ENCODE results near the gene ULK2. TPM values are rescaled to one million over a fixed set of nuclear protein-coding genes. Genes with fewer than 3 reads are reported as not detected.

ULK2 gene
- total RNA-seq, 6 donors from 2014 or later: 16.2 to 43.0 (median 26.2) TPM

DNA sequence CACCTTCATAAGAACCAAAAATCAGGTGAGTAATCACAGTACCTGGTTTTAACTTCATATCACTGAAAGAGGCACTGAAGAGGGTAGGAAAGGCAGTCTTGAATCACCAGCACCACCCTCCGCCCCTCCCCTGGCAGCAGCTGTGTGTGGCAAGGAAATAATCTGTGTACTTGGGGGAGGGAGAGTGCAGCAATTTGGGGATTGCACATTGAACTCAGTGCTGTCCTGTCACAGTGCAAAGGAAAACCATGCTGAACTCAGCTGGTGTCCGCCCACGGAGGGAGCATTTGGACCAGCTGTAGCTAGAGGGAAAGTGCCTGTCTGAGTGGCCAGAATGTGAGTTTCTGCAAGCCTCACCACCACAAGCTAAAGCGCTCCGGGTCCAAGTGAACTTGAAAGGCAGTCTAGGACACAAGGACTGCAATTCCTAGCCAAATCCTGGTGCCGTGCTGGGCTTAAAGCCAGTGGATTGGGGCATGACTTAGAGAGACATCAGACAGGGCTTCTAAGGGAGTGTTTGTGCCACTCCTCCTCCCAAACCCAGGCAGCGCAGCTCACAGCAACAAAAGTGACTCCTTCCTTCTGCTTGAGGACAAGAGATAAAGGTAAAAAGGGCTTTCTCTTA, 79.9 kb downstream of the ULK2 start:
- Histone ChIP-seq H3K4me1 (no peaks in the 10 kb centered on the region), H3K27me3 (no peaks in the 10 kb centered on the region), H3K36me3 (peaks cover 0 to 75% (median 20%) of the 10 kb centered on the region in 4 donors), H3K9me3 (no peaks in the 10 kb centered on the region), H3K4me3 (no peak overlapping the region), H3K27ac (no peak overlapping the region)
- WGBS, 2 donors: 92 to 94% methylated on average over 5 to 7 of the region's 7 CpGs
- DNase-seq (no peak), ATAC-seq (ENCODE audit: low FRiP score in 2 of 2) (no peak)
- TF ChIP-seq POLR2AphosphoS5 (IDR thresholded peaks at IDR 0.05): no peak
- TF ChIP-seq POLR2A (IDR thresholded peaks at IDR 0.05): no peak
- TF ChIP-seq CTCF (IDR thresholded peaks at IDR 0.05): no peak
- TF ChIP-seq EP300 (IDR thresholded peaks at IDR 0.05): no peak

GRCh38 chr17:19785854-19786253, 81.9 kb downstream of the ULK2 start:
- Histone ChIP-seq H3K36me3 (peaks cover 0 to 87% (median 20%) of the 10 kb centered on the region in 4 donors), H3K9me3 (no peaks in the 10 kb centered on the region), H3K27ac (no peak overlapping the region), H3K4me1 (no peaks in the 10 kb centered on the region), H3K4me3 (no peak overlapping the region), H3K27me3 (no peaks in the 10 kb centered on the region)
- ATAC-seq (ENCODE audit: low FRiP score in 2 of 2): no peak
- DNase-seq: no peak
- 68 to 78% methylated on average over 4 of the region's 4 CpGs for WGBS, 2 donors
- TF ChIP-seq EP300 (IDR thresholded peaks at IDR 0.05) (no peak), CTCF (IDR thresholded peaks at IDR 0.05) (no peak), POLR2AphosphoS5 (IDR thresholded peaks at IDR 0.05) (no peak), POLR2A (IDR thresholded peaks at IDR 0.05) (no peak)

DNA sequence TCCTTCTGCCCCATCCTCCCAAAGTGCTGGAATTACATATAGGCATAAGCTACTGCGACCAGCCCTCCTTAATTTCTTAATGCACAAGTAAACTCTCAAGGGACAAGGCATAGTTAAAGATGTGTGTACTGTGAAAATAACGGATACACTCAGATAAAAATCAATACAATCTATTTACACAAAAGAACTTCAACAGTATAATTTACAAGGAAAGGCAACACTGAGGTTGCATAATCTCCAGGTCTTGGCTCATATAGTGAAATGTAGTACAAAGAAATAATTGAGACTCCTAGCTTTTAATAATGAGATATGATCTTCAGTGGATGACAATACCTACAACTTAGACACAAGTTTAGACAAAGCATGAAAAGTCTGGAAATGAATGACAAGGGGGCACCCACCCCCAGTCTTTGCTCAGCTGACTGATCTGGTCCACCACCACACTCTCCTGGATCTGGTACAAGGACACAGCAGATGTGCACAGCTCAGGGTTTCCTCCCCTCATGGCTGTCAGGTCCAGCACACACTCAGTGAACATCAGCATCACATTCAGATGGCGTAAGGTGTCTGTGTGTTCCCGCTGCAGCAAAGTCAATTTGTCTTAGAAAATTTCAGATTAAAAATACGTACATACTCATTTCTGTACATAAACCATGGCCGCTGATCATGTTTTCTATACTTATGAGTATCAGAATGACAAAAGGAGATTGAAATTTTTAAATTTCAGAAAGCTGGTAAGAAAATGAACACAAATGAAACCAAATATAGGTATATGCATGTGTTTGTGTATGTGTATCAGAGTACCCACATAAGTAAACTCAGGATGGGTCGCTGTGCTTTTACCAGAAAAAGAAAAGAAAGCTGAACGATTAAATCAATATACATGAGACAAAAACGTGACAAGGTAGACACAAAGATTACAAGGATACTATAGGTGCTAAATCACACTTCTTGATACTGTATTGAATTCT, 86.0 kb downstream of the ULK2 start:
- H3K4me3 ChIP-seq: no peak overlapping the region
- no peaks in the 10 kb centered on the region for H3K9me3 ChIP-seq
- 84 to 89% methylated on average over 9 of the region's 9 CpGs for WGBS, 2 donors
- peaks cover 0 to 84% (median 20%) of the 10 kb centered on the region in 4 donors for H3K36me3 ChIP-seq
- TF ChIP-seq EP300 (IDR thresholded peaks at IDR 0.05): no peak
- TF ChIP-seq CTCF (IDR thresholded peaks at IDR 0.05): no peak
- TF ChIP-seq POLR2AphosphoS5 (IDR thresholded peaks at IDR 0.05): no peak
- no peak for TF ChIP-seq POLR2A (IDR thresholded peaks at IDR 0.05)
- no peak for ATAC-seq (ENCODE audit: low FRiP score in 2 of 2)
- H3K27ac ChIP-seq: no peak overlapping the region
- H3K27me3 ChIP-seq: no peaks in the 10 kb centered on the region
- DNase-seq: no peak
- H3K4me1 ChIP-seq: no peaks in the 10 kb centered on the region

GRCh38 chr17:19780846-19781245, 86.9 kb downstream of the ULK2 start:
- no peak for ATAC-seq (ENCODE audit: low FRiP score in 2 of 2)
- 95% methylated on average over 4 of the region's 4 CpGs for WGBS, 2 donors
- H3K4me3 ChIP-seq: no peak overlapping the region
- no peak overlapping the region for H3K27ac ChIP-seq
- TF ChIP-seq POLR2A (IDR thresholded peaks at IDR 0.05) (no peak), EP300 (IDR thresholded peaks at IDR 0.05) (no peak)
- no peaks in the 10 kb centered on the region for H3K4me1 ChIP-seq
- no peaks in the 10 kb centered on the region for H3K27me3 ChIP-seq
- no peak for DNase-seq
- peaks cover 0 to 87% (median 26%) of the 10 kb centered on the region in 4 donors for H3K36me3 ChIP-seq
- no peaks in the 10 kb centered on the region for H3K9me3 ChIP-seq

- Histone ChIP-seq H3K9me3 (no peaks in the 10 kb centered on the region), H3K36me3 (peaks cover 4 to 46% (median 17%) of the 10 kb centered on the region in 4 donors), H3K4me1 (no peaks in the 10 kb centered on the region), H3K27ac (no peak overlapping the region), H3K4me3 (no peak overlapping the region), H3K27me3 (no peaks in the 10 kb centered on the region)
- WGBS, 2 donors: 88 to 91% methylated on average over 6 of the region's 6 CpGs
- no peak for DNase-seq
- no peak for ATAC-seq (ENCODE audit: low FRiP score in 2 of 2)
- TF ChIP-seq EP300 (IDR thresholded peaks at IDR 0.05) (no peak), POLR2A (IDR thresholded peaks at IDR 0.05) (no peak), POLR2AphosphoS5 (IDR thresholded peaks at IDR 0.05) (no peak), CTCF (IDR thresholded peaks at IDR 0.05) (no peak)
Observed at GRCh38 chr17:19773534-19773933, 94.2 kb downstream of the ULK2 start.
